GM21515 (cell line): ENCODE measurements around the gene ASB4.
"Not testable (repeated sequence)": the region's sequence is repeated elsewhere in the genome, so short reads cannot be mapped to it uniquely, and the experiment has no call there.

Source experiments
- ATAC-seq: cut with Tn5 transposase; IDR thresholded peaks from one replicate; pipeline ENCODE4 v1.9.1; 2021; ENCODE audit not compliant: unreplicated experiment

Gene ASB4

DNA sequence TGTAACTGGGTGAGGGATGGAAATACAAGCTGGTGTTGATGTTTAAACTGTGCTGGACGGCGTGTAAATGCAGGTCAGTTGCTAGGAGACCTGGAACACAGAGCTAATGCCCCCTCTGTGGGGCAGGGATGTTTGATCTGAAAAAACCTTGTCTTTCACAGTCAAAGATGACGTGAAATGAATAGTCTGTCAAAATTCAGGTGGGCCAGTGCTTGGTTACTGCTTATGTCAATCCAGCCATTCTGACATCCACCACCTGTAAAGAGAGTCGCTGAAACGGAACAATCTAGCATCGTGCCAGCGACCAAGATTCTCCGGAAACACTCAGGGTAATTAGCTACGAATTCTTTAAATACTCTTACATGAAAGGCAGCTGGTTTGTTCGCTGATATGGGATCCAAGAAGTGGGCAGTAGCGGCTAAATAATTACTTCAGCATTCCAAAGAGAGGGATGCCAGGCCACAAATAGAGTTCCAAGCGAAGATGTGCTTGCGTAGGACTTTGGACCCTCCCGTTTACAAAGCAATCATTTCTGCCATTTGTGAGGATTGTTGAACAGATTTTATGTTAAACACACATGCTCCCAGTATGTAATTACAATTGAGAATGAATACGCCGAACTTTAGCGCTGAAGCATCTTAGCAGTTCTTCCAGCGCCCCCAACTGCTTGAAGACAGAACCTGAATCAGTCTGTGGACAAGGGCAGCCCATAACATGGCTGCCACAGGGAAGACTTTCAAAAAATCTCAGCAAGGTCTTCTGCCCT, 7.3 kb upstream of the ASB4 start:
- ATAC-seq: no peak

DNA sequence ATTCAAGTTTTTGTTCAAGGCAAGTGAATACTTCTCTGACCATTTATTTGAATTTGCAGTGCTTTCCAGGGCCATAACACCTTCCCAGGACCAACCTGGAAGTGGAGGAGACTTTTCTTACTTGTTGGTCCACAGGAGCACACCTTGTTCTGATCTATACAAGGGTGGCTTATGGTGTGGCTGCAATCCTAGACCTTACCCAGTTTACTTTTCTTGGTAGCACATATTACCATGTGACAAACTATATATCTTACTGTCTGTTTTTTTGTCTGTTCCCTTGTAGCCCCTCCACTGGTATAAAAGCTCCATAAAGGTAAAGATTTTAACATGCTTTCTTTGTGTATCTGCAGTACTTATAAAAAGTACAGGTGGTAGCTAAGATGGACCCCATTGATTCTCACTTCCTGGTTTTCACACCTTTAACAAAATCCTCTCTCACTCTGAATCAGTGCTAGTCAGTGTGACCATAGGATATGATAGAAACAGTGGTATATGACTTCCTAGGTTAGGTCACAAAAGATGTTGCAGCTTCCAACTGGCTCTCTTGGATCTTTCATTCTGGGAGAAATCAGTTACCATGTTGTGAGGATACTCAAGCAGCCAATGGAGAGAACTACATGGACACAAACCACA, 5.6 kb upstream of the ASB4 start:
- ATAC-seq: peak; percentile 80

DNA sequence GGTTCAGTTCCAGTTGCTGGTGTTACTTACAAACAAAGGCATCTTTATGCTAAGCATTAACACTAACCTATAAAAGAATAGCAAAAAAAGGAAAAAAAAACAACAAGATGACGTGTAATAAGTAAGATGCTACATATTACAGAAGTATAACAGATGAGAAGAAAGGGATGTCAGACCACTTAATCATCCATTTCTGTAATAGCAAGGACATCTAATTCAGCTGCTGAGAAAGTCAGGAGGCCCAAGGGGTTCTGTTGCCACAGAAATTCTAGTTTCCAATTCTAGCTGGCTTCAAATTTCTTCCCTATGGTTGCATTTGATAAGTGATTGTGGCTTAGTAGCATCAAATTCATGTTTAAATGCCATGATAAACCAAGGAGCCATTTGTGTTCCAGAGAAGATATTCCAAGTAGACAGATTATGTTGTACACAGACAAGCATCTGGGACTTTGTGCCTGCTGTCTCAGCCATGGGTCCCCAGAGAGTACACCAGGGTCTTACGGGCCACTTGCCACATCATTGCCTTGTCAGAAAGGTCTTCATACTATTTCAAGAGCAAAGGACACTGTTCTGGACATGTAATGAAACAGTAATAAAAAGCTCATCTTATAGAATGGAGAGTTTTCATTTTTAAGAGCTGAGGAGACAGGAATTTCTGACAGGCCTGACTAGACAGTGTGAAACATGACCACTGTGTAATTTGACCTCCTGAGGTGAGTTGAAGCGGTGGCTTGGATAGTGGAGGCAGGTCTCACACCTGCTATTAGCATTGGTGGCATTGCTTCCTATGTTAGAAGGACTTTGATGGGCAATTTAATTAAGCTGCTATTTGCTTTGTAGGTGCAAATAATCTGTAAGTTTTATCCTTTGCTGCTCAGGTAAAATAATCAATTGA, 4.2 kb upstream of the ASB4 start:
- ATAC-seq: no peak

DNA sequence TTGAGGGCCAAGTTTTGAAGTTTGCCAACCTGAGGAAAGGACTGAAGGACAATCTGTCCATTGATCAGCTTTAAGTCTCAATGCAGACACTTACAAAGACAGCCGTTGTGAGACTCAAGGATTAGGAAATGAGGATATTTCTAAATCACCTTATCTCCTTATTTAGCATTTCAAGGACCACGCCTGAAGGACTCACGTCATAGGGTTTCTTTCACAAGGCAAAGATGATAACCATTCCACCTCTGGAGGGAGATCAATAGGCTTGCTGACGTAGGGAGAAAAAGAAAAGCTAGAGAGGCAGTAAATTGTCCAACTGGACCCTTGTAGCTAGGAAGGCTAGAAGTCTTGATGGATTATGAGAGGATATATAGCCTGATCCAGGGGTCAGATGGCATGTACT, 3.3 kb upstream of the ASB4 start:
- no peak for ATAC-seq

DNA sequence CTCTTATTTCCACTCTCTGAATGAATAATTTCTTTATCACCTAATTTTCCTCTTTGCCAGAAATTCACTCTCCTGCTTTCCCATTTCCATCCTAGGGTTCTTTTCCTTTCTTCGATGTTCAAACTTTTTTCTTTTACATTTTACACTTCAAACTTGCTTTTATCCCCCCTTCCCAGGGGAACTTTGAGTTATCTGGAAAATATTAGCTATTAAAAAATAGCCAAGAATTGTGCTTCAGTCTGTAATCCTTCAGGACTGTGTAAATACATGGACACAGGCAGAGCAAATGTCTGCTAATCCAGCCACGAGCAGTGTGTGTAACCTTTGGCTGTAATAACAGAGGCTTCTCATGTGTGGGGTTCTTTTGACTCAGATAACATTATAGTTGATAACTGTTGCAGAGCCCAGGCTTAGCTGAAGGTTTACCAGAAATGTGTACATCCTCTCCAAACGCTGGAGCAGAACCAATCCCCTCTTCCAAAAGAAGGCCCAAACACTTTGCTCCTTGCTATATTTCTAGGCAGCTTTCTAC, 4.6 kb downstream of the ASB4 start:
- no peak for ATAC-seq

DNA sequence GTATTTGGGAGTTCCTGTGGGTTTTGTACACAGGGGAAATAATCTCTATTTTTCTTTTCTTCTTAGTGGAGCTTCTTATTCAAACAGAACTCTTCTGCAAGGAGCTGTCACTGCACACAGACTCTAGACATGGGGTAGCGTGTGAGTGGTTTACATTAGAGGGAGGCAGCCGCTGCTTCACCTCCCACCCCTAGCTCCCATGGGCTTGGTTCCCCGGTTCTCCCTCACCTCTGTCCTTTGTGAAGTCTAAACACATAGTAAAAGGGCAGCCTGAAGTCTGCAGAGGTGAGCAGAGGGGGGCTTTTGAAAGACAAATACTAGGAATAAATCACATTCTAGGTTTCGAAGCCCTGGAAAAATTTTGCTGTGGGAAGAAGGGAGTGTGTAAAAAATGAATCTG, 5.5 kb downstream of the ASB4 start:
- no peak for ATAC-seq

DNA sequence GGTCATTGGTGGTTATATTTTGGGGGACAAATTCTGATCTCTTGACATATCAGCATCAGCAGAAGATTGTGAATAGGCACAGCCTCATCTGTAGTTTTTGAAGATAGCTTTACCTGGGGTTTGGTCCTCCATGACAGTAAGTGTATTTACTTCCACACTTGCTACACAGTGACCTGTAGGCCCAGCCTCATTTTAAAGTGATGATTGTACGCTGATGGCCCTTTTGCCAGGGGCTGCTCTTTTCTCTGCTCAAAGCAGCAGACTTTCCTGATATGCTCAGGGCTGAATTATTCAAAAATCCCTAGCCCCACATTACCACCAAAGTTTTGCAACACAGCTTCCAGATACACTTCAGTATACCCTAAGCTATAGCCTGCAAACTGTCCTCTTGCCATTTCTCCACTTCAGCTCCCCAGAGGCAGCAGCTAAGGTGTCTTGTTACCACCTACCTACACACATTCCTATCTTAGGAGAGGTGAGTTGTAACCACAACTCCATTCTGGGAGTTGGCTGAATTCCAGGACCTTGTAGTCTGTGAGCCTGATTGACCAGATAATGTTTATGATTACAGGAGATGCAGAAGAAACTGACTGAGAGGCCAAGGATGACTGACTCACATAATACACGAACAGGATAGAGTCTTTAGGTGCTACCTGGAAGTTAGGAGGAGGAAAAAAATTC, 6.0 kb downstream of the ASB4 start:
- no peak for ATAC-seq

DNA sequence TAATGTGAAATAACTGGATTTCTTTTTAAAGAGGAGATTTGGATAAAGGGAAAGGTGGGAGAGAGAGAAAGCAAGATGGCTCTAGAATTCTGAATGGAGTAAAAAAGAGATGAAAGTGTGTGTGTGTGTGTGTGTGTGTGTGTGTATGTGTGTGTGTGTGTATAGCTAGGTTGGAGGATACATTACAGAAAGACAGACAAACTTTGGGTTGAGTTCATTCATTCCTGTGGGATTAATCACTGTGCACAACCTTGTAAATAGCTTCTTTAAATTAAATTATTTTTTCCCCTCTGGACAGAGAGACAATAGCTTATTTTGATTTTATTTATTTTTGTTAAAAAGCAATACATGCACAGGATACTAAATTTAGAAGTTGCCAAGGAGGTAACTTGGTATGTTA, 7.5 kb downstream of the ASB4 start:
- ATAC-seq: no peak

DNA sequence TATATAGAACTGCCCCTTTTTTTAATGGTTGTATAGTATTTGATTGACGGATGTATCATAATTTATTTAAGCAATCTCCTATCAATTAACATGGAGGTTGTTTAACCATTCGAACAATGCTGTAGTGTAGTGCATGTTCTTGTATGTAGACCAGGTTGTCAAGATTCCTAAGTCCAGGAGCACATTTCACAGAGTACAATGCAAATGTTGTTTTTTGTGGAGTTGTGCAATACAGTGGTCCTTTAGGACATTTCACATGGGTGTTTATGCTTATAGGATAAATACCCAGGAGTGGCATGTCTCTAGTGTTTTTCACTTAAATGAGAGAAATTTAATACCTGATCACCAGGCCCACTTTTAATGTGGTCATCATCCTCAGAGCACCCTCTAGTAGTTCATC, 8.1 kb downstream of the ASB4 start:
- ATAC-seq: no peak

DNA sequence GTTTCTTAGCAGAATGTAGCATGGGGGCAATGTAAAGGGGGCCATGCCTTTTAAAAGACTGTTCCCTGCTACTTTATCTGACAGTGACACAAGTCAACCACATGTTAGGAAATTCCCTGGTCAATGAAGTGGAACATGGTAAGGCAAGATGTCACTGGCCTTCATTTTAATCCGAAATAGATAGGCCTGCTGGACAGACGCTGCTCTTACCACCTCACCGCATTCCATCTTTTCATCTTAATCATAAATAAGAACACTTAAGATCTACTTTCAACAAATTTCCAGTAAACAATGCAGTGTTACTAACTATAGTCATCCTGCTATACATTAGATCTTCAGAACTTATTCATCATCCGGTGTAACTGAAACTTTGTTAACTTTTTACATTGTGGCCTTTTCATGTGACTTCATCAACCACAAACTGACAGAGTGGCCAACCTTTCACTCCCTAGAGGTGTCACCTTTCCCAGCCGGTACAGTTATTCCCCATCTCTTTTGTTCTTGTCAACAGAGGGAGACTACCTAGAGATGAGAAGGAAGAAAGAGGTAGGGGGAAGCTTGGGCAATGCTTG, 15.6 kb downstream of the ASB4 start:
- peak; percentile 95 for ATAC-seq

DNA sequence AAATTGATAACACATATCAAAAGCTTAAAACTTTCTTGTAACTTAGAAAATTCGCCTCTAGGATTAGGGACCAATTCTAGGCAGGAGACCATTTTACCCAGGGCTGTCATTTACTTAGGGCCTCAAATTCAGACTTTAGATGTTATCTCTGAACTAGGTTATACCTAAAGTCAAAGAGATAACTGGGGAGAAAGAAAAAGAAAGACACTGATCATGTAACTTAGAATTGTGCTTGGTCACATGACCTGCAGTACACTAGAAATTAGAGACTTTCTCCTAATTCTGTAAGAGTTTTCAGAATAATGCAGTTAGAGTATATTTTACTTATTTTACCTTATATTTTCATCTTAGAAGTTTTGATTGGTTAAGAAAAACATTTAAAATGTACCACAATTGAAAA, 16.7 kb downstream of the ASB4 start:
- ATAC-seq: no peak

DNA sequence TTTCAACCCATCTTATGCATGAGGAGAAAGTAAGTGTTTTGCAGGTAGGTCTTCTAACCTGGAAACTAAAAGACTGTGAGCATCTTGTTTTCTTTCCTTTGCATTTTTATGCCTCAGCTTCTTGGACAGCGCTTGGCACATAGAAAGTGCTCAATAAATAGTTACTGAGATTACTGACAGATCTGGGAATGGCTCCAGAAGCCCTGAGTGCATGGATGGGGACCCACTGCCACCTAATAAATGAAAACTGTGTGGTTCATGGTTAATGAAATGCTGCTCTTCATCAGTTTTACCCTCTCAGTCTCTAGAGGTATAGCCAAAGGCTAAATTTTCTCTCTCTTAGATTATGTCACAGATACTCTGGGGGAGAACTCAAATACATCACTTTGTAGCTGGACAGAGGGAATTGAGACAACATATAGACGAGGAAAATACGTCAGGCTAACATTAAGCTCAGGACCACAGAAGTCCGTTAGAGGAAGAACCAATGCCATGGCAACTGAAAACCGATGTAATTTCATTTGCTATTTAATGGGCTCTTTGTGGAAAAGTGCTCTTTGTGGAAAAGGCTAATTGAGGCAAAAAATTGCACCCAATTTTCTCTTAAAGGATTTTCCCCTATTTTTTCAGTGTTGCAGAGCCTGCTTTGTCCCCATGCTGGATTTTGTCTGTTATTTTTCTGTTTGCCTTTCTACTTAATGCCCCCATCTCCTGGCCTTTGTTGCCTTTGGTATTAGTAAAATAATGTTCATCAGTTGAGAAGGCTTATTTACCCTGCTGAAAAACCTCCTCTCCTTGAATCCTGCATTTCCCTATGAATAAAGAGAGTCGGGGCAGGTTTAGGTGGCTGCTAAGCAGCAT, 17.8 kb downstream of the ASB4 start:
- no peak for ATAC-seq

DNA sequence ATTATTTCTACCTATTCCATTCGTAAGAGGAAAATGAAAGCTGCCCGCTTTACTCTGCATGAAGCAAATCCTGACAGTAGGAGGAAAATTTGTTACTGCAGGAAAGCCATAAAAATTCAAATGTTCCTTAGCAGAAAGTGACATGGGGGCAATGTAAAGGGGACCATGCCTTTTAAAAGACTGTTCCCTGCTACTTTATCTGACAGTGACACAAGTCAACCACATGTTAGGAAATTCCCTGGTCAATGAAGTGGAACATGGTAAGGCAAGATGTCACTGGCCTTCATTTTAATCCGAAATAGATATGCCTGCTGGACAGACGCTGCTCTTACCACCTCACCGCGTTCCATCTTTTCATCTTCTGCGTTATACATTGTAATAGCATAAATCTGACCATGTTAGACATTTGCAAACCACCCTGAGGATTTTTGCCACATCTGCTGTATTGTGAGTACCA, 18.4 kb downstream of the ASB4 start:
- not testable (repeated sequence) for ATAC-seq

DNA sequence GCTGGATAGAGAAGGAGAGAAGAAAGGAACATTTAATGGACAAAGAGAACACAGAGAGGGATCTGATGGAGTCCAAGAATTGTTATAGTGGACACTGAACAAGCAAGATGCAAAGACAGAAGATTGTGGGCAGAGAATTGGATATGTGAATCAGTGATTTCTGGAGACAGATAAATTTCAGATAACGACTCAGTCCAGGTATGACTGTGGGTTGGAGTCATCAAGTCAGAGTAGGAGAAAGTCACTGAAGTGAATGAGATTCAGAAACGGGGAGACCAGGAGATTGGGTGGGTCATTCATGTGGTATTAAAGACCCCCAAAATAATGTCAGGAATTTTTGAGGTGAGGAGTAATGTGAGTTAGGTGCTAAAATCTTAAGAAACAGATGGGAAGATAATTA, 23.0 kb downstream of the ASB4 start:
- ATAC-seq: no peak

DNA sequence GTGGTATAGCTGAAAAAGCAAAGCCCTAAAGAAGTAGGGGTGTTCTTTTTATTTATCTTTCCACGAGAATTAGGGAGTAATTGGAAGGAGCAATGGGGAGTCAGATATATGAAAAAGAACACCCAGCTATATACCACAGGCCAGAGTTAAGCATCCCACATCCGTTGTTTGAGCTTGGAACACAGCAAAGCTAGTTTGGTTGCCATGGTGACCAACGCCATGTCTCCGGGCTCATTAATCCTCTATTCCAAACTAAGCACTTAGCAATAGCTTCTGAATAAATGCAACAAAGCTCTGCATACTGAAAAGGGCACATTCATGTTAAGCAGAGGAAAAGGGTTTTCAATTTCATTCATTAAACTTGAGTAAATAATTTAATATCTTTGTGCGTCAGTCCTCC, 23.5 kb downstream of the ASB4 start:
- ATAC-seq: no peak

DNA sequence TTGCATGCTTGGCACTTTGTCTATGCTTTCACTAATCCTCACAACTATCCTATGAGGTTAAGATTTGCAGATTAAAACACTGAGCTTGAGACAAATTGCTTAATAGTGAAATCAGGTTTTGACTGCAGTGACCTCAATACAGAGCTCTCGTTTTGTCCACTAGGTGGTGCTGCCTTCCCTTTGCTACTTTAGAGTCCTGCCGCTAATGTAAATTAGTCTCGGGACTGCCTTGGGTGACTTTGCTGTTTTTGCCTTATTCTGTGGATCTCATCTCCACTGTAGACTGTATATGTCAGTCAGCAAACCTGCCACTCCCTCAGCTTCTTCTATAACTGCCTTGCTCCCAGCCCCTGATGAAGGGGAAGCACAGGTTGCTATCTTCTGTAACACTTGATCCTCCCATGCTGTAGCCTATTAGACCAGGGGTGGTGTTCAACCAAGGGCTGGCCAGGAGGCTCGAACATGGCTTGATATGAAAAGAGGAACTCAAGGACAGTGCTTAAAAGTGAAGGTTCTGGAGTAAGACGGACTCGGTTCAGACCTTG, 26.0 kb downstream of the ASB4 start:
- ATAC-seq: peak; percentile 91

DNA sequence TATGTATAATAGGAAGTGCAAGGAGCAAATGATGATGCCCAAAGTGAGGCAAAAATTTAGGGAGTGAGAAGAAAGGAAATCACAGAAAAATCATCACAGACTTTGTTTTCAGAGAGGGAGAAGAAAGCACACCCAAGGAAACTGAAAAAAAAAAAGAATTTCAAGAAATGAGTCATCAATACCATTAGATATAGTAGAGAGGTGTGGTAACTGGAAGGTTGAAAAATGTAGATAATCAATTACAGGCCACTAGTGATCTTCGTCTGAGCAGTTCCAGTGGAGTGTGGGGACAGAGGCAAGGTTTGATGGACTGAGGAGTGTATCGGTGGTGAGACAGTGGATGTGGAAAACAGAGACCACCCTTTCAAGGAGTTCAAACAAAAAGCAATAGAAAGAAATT, 31.7 kb downstream of the ASB4 start:
- peak; percentile 53 for ATAC-seq

DNA sequence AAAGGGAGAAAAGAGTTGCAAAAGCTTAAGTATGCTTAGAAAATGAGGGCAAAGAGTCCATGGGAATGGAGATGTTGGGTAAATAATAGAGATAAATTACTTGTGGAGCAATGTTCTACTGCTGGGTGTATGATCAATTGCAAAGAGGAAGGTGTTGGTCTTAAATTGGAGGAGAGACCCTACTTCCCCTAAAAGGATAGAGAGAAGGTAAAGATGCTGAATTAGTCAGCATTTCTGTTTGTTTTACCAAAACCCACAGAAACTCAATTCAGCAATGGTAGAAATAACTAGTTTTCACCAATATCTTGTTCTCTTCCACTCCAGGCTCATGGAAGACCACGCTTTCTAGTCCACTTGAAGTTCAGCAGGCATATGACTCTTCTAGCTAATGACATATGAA, 32.1 kb downstream of the ASB4 start:
- ATAC-seq: peak; percentile 33

DNA sequence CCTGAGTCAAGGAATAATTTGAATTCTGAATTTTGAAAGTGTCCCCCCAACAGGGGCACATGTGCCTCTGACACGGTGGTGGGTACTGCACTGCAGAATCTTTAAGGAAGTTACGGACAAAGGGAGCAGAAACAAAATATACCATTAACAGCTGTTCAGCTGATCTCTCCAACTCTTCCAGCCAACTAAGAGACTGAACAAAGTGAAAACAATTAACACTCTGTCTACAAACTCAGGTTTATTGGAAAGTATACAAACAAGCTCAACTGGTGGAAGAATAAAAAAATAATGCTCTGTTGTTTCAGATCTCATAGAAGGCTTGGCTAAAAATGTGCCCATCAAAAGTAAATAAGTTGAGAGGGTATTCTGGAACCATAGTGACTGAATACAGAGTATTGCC, 34.4 kb downstream of the ASB4 start:
- ATAC-seq: no peak
